B cell (primary cell): ENCODE measurements around the gene SNCA.

ENCODE experiments used
- EZH2 ChIP-seq: IDR thresholded peaks from 2 replicates; pipeline ENCODE4 v1.6.1; 2012; ENCODE audit warnings: borderline replicate concordance, low read depth, mild to moderate bottlenecking, moderate library complexity, low read length; ENCODE audit not compliant: insufficient read depth, poor library complexity, severe bottlenecking
- TF ChIP-seq, protein P1 (sequence below): fragments of 200-600 bp; IDR thresholded peaks from one replicate; pipeline ENCODE4 v1.8.0; 2022; ENCODE audit warnings: antibody characterized with exemption, mild to moderate bottlenecking

DNA sequence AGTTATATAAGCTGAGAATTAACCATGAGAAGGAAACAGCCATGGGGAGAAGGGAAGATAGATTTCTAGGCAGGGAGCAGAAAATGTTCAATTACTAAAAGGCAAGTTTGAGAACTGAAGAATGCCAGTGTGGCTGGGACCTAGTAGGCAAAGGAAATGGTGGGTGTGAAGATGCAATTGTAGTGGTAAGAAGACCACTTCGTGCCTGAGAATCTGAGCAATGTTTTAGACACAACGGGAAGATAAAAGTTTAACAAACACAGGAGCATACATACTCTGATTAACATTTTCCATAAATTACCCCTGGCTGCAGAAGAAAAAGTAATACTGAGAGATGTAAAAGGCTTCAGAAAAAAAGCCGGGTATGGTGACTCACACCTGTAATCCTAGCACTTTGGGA, 39.6 kb upstream of the SNCA start:
- TF ChIP-seq, protein P1, sequence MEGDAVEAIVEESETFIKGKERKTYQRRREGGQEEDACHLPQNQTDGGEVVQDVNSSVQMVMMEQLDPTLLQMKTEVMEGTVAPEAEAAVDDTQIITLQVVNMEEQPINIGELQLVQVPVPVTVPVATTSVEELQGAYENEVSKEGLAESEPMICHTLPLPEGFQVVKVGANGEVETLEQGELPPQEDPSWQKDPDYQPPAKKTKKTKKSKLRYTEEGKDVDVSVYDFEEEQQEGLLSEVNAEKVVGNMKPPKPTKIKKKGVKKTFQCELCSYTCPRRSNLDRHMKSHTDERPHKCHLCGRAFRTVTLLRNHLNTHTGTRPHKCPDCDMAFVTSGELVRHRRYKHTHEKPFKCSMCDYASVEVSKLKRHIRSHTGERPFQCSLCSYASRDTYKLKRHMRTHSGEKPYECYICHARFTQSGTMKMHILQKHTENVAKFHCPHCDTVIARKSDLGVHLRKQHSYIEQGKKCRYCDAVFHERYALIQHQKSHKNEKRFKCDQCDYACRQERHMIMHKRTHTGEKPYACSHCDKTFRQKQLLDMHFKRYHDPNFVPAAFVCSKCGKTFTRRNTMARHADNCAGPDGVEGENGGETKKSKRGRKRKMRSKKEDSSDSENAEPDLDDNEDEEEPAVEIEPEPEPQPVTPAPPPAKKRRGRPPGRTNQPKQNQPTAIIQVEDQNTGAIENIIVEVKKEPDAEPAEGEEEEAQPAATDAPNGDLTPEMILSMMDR = no peak
- no peak for TF ChIP-seq EZH2
